Measurements from ENCODE around the gene ALX4. TPM values are rescaled to one million over a fixed set of nuclear protein-coding genes. Genes with fewer than 3 reads are reported as not detected.

The ALX4 gene
- total RNA-seq, 1 donor from 2014 or later, result not detected

GRCh38 chr11:44343778-44344422 is 34.0 kb upstream of the ALX4 start:
- H3K36me3 Mint-ChIP-seq (ENCODE audit: low read depth, unreplicated experiment), result no peaks in the 10 kb centered on the region
- TF ChIP-seq CTCF (IDR thresholded peaks at IDR 0.05; ENCODE audit: unreplicated experiment), result no peak
- H3K27ac Mint-ChIP-seq (ENCODE audit: unreplicated experiment), result no peak overlapping the region
- no peak overlapping the region for H3K4me3 Mint-ChIP-seq (ENCODE audit: unreplicated experiment)
- H3K9me3 Mint-ChIP-seq (ENCODE audit: unreplicated experiment), result no peaks in the 10 kb centered on the region
- H3K27me3 Mint-ChIP-seq (ENCODE audit: unreplicated experiment), result peaks cover 3% of the 10 kb centered on the region
- no peak for DNase-seq (ENCODE audit: low spot score)
- no peaks in the 10 kb centered on the region for H3K4me1 Mint-ChIP-seq (ENCODE audit: unreplicated experiment)

GRCh38 chr11:44342616-44343015 is 32.7 kb upstream of the ALX4 start:
- Mint-ChIP-seq H3K27ac (ENCODE audit: unreplicated experiment) (no peak overlapping the region), H3K27me3 (ENCODE audit: unreplicated experiment) (peaks cover 3% of the 10 kb centered on the region), H3K4me1 (ENCODE audit: unreplicated experiment) (no peaks in the 10 kb centered on the region), H3K9me3 (ENCODE audit: unreplicated experiment) (no peaks in the 10 kb centered on the region), H3K36me3 (ENCODE audit: low read depth, unreplicated experiment) (no peaks in the 10 kb centered on the region), H3K4me3 (ENCODE audit: unreplicated experiment) (no peak overlapping the region)
- no peak for TF ChIP-seq CTCF (IDR thresholded peaks at IDR 0.05; ENCODE audit: unreplicated experiment)
- DNase-seq (ENCODE audit: low spot score), result no peak

GRCh38 chr11:44340656-44341055 is 30.7 kb upstream of the ALX4 start:
- H3K27me3 Mint-ChIP-seq (ENCODE audit: unreplicated experiment), result peaks cover 3% of the 10 kb centered on the region
- H3K4me3 Mint-ChIP-seq (ENCODE audit: unreplicated experiment), result no peak overlapping the region
- TF ChIP-seq CTCF (IDR thresholded peaks at IDR 0.05; ENCODE audit: unreplicated experiment), result no peak
- no peaks in the 10 kb centered on the region for H3K36me3 Mint-ChIP-seq (ENCODE audit: low read depth, unreplicated experiment)
- no peak overlapping the region for H3K27ac Mint-ChIP-seq (ENCODE audit: unreplicated experiment)
- H3K9me3 Mint-ChIP-seq (ENCODE audit: unreplicated experiment), result no peaks in the 10 kb centered on the region
- DNase-seq (ENCODE audit: low spot score), result no peak
- no peaks in the 10 kb centered on the region for H3K4me1 Mint-ChIP-seq (ENCODE audit: unreplicated experiment)

GRCh38 chr11:44339530-44339883 is 29.6 kb upstream of the ALX4 start:
- no peaks in the 10 kb centered on the region for H3K9me3 Mint-ChIP-seq (ENCODE audit: unreplicated experiment)
- no peaks in the 10 kb centered on the region for H3K36me3 Mint-ChIP-seq (ENCODE audit: low read depth, unreplicated experiment)
- DNase-seq (ENCODE audit: low spot score), result no peak
- no peak for TF ChIP-seq CTCF (IDR thresholded peaks at IDR 0.05; ENCODE audit: unreplicated experiment)
- H3K27ac Mint-ChIP-seq (ENCODE audit: unreplicated experiment), result no peak overlapping the region
- H3K4me1 Mint-ChIP-seq (ENCODE audit: unreplicated experiment), result peaks cover 2% of the 10 kb centered on the region
- no peak overlapping the region for H3K4me3 Mint-ChIP-seq (ENCODE audit: unreplicated experiment)
- H3K27me3 Mint-ChIP-seq (ENCODE audit: unreplicated experiment), result peaks cover 4% of the 10 kb centered on the region

GRCh38 chr11:44338698-44339529 is 29.0 kb upstream of the ALX4 start:
- TF ChIP-seq CTCF (IDR thresholded peaks at IDR 0.05; ENCODE audit: unreplicated experiment), result no peak
- peaks cover 2% of the 10 kb centered on the region for H3K27me3 Mint-ChIP-seq (ENCODE audit: unreplicated experiment)
- peaks cover 2% of the 10 kb centered on the region for H3K4me1 Mint-ChIP-seq (ENCODE audit: unreplicated experiment)
- H3K36me3 Mint-ChIP-seq (ENCODE audit: low read depth, unreplicated experiment), result no peaks in the 10 kb centered on the region
- DNase-seq (ENCODE audit: low spot score), result no peak
- no peak overlapping the region for H3K27ac Mint-ChIP-seq (ENCODE audit: unreplicated experiment)
- no peak overlapping the region for H3K4me3 Mint-ChIP-seq (ENCODE audit: unreplicated experiment)
- H3K9me3 Mint-ChIP-seq (ENCODE audit: unreplicated experiment), result no peaks in the 10 kb centered on the region

Data from endothelial cell (in vitro differentiated cells).